ENCODE data around the gene WDR55. TPM values are rescaled to one million over a fixed set of nuclear protein-coding genes. Genes with fewer than 3 reads are reported as not detected.

WDR55 gene
- total and polyA plus RNA-seq, 2 of the 13 experiments (the other 11 are each of a cell fraction or from before 2014, with no cell fraction given) = 17.7 to 18.2 TPM

DNA sequence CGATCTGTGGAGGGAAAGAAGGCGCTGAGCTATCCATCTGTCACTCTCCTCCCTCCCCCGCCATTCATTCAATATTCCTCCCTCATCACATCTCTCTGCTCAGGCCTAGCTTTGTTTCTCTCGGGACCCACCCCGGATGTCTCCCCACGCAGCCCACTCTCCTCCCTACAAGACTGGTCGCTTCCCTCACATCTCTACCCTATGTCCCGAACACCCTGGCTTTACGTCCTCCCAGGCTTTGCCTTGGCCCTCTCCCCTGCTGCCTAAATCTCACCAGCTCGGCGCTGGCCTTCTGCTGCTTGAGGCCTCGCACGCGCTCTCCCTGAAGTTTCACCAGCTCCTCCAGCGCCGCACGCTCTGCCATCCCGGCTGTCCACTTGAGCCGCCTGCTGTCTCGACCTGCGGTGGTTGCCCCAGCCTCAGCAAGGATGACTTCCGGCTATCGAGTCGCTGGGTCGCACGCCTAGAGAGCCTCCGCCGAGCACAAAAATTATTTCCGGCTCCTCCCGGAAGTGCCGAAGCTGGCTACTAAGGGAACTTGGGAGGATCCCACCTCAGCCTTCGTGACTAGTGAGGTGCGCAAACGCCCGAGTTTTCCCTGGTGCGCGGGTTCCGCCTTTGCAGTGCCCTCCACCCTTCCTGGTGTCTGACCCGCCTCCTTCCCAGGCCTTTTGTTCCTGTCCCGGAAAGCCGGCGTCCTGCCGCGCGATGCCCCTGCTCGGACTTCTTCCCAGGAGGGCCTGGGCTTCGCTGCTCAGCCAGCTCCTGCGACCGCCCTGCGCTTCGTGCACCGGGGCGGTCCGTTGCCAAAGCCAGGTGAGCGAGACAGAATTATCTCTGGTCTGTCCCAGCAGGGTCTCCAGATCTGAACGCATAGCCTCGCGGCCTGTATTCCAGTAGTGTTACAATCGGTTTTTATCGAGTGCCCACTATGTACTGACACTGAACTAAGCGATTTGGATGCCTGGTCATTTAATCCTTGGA is 26.5 kb downstream of the WDR55 start, which contains the start of the genes HARS1 and HARS2 (continued):
- TF ChIP-seq, protein P1, sequence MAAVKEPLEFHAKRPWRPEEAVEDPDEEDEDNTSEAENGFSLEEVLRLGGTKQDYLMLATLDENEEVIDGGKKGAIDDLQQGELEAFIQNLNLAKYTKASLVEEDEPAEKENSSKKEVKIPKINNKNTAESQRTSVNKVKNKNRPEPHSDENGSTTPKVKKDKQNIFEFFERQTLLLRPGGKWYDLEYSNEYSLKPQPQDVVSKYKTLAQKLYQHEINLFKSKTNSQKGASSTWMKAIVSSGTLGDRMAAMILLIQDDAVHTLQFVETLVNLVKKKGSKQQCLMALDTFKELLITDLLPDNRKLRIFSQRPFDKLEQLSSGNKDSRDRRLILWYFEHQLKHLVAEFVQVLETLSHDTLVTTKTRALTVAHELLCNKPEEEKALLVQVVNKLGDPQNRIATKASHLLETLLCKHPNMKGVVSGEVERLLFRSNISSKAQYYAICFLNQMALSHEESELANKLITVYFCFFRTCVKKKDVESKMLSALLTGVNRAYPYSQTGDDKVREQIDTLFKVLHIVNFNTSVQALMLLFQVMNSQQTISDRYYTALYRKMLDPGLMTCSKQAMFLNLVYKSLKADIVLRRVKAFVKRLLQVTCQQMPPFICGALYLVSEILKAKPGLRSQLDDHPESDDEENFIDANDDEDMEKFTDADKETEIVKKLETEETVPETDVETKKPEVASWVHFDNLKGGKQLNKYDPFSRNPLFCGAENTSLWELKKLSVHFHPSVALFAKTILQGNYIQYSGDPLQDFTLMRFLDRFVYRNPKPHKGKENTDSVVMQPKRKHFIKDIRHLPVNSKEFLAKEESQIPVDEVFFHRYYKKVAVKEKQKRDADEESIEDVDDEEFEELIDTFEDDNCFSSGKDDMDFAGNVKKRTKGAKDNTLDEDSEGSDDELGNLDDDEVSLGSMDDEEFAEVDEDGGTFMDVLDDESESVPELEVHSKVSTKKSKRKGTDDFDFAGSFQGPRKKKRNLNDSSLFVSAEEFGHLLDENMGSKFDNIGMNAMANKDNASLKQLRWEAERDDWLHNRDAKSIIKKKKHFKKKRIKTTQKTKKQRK (IDR thresholded peaks at IDR 0.05; ENCODE audit: low read length) = no peak
- TF ChIP-seq ZNF570 (CRISPR knock-in tag; IDR thresholded peaks at IDR 0.05; ENCODE audit: borderline replicate concordance) = no peak
- TF ChIP-seq KMT2A (CRISPR knock-in tag; IDR thresholded peaks at IDR 0.05) = peak; percentile 98
- TF ChIP-seq, protein P2, sequence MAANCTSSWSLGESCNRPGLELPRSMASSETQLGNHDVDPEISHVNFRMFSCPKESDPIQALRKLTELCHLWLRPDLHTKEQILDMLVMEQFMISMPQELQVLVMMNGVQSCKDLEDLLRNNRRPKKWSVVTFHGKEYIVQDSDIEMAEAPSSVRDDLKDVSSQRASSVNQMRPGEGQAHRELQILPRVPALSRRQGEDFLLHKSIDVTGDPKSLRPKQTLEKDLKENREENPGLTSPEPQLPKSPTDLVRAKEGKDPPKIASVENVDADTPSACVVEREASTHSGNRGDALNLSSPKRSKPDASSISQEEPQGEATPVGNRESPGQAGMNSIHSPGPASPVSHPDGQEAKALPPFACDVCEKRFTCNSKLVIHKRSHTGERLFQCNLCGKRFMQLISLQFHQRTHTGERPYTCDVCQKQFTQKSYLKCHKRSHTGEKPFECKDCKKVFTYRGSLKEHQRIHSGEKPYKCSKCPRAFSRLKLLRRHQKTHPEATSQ (CRISPR knock-in tag; IDR thresholded peaks at IDR 0.05; ENCODE audit: borderline replicate concordance) = peak; percentile 83; the same call in 1 of the 2 replicates
- TF ChIP-seq GFI1 (CRISPR knock-in tag; IDR thresholded peaks at IDR 0.05; ENCODE audit: borderline replicate concordance) = no peak
- TF ChIP-seq MTF1 (CRISPR knock-in tag; IDR thresholded peaks at IDR 0.05) = peak; percentile 96
- peak; percentile 24 for TF ChIP-seq FOXO1 (CRISPR knock-in tag; IDR thresholded peaks at IDR 0.05)
- peak; percentile 39 for TF ChIP-seq SKI (IDR thresholded peaks at IDR 0.05; ENCODE audit: partially characterized antibody)
- no peak for TF ChIP-seq POLR2AphosphoS2 (IDR thresholded peaks at IDR 0.05; ENCODE audit: low read depth, low read length)
- TF ChIP-seq ZNF678 (CRISPR knock-in tag; IDR thresholded peaks at IDR 0.05) = no peak
- TF ChIP-seq ZNF121 (CRISPR knock-in tag; IDR thresholded peaks at IDR 0.05) = no peak
- no peak for TF ChIP-seq ZNF883 (CRISPR knock-in tag; IDR thresholded peaks at IDR 0.05; ENCODE audit: not compliant biosample characterization)
- no peak for TF ChIP-seq NFE2 (CRISPR knock-in tag; IDR thresholded peaks at IDR 0.05)
- TF ChIP-seq, protein P3, sequence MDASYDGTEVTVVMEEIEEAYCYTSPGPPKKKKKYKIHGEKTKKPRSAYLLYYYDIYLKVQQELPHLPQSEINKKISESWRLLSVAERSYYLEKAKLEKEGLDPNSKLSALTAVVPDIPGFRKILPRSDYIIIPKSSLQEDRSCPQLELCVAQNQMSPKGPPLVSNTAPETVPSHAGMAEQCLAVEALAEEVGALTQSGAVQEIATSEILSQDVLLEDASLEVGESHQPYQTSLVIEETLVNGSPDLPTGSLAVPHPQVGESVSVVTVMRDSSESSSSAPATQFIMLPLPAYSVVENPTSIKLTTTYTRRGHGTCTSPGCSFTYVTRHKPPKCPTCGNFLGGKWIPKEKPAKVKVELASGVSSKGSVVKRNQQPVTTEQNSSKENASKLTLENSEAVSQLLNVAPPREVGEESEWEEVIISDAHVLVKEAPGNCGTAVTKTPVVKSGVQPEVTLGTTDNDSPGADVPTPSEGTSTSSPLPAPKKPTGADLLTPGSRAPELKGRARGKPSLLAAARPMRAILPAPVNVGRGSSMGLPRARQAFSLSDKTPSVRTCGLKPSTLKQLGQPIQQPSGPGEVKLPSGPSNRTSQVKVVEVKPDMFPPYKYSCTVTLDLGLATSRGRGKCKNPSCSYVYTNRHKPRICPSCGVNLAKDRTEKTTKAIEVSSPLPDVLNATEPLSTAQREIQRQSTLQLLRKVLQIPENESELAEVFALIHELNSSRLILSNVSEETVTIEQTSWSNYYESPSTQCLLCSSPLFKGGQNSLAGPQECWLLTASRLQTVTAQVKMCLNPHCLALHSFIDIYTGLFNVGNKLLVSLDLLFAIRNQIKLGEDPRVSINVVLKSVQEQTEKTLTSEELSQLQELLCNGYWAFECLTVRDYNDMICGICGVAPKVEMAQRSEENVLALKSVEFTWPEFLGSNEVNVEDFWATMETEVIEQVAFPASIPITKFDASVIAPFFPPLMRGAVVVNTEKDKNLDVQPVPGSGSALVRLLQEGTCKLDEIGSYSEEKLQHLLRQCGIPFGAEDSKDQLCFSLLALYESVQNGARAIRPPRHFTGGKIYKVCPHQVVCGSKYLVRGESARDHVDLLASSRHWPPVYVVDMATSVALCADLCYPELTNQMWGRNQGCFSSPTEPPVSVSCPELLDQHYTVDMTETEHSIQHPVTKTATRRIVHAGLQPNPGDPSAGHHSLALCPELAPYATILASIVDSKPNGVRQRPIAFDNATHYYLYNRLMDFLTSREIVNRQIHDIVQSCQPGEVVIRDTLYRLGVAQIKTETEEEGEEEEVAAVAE (CRISPR knock-in tag; IDR thresholded peaks at IDR 0.05; ENCODE audit: borderline replicate concordance) = peak; percentile 86; the same call in 1 of the 2 replicates
- 0 out of 2 replicates have a peak, but pooled peaks have one; percentile 48 for TF ChIP-seq MED13 (CRISPR knock-in tag; IDR thresholded peaks at IDR 0.05)
- TF ChIP-seq MIER3 (CRISPR knock-in tag; IDR thresholded peaks at IDR 0.05; ENCODE audit: borderline replicate concordance) = peak; percentile 35; the same call in 1 of the 2 replicates
- peak; percentile 72; the same call in 1 of the 2 replicates for TF ChIP-seq ZNF790 (CRISPR knock-in tag; IDR thresholded peaks at IDR 0.05; ENCODE audit: borderline replicate concordance)
- TF ChIP-seq MIER2 (CRISPR knock-in tag; IDR thresholded peaks at IDR 0.05) = peak; percentile 75; the same call in 1 of the 2 replicates
- TF ChIP-seq RCOR2 (CRISPR knock-in tag; IDR thresholded peaks at IDR 0.05) = 0 out of 2 replicates have a peak, but pooled peaks have one; percentile 38

Data from HepG2 (cell line).